ENCODE results near the gene FAM107A. TPM values are rescaled to one million over a fixed set of nuclear protein-coding genes. Genes with fewer than 3 reads are reported as not detected.

FAM107A gene
- total RNA-seq, 3 donors from 2014 or later, result 2.2 to 24.1 (median 23.6) TPM

DNA sequence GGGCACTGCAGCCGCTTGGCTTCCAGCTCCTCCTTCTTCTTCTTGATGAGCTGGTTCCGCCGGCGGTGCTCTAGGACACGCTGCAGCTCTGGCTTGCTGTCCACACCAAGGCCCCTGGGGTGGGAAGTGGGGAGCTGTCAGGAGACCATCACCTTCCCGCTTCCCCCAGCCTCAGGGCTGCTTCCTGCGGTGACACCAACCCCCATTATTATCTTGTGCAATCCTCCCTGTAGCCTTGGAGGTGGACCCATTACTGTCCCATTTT is 10.0 kb downstream of the FAM107A start:
- DNase-seq (no peak), ATAC-seq (no peak)
- no peak for TF ChIP-seq CTCF (IDR thresholded peaks at IDR 0.05)
- Histone ChIP-seq H3K9me3 (no peaks in the 10 kb centered on the region), H3K4me1 (ENCODE audit: low read depth) (no peaks in the 10 kb centered on the region), H3K36me3 (ENCODE audit: low read depth) (no peaks in the 10 kb centered on the region), H3K4me3 (no peak overlapping the region)
- intact Hi-C loops (cut with DNase I, micrococcal nuclease), result loop anchor here in 1 of 2 donors (5.0 kb wide), 1 partner anchor 65 kb away; no protein-coding TSS in a partner anchor

- Histone ChIP-seq H3K9me3 (no peaks in the 10 kb centered on the region), H3K4me3 (no peak overlapping the region), H3K36me3 (ENCODE audit: low read depth) (no peaks in the 10 kb centered on the region), H3K4me1 (ENCODE audit: low read depth) (no peaks in the 10 kb centered on the region)
- TF ChIP-seq CTCF (IDR thresholded peaks at IDR 0.05), result no peak
- ATAC-seq (no peak), DNase-seq (no peak)
- intact Hi-C loops (cut with DNase I, micrococcal nuclease), result loop anchor here in 1 of 2 donors (5.0 kb wide), 1 partner anchor 66 kb away; no protein-coding TSS in a partner anchor
Observed at GRCh38 chr3:58566398-58567250, 10.6 kb downstream of the FAM107A start.

DNA sequence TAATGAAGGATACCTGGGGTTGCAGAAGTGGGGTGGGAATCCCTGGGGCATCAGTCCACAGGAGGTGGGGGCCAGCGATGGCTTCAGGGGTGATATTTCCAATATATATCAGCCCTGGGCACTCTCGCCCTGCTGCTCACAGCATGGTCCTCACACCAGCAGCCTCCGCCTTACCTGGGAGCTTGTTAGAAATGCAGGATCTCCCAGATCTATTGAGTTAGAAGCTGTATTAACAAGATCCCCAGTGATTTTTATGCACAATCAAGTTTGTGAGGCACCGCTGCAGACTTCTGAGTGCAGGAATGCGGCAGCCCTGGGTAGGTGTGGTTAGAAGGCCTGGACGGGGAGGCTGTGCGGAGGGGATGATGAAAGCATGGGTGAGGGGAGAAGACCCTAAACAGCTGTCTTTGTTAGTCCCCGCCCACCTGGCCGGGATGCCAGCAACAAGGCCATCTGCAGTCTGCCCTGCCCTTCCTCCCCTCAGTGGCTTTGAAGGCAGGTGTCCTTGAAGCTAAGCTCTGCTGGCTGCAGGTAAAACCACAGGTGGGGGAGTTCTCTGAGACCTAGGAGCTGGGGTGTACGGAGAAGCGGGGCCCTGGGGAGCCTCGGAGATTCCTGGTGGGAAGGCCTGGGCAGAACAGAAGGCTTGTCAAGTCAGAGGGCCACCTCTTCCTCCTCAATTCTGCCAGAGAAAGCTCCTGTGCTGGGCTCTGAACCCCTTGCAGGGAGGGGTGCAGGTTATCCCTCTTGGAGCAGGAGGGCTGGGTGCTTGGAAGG is 11.4 kb downstream of the FAM107A start:
- Histone ChIP-seq H3K4me3 (no peak overlapping the region), H3K4me1 (ENCODE audit: low read depth) (no peaks in the 10 kb centered on the region), H3K36me3 (ENCODE audit: low read depth) (no peaks in the 10 kb centered on the region), H3K9me3 (no peaks in the 10 kb centered on the region)
- no peak for TF ChIP-seq CTCF (IDR thresholded peaks at IDR 0.05)
- intact Hi-C loops (cut with DNase I, micrococcal nuclease), result loop anchor here in 1 of 2 donors (5.0 kb wide), 1 partner anchor 66 kb away; no protein-coding TSS in a partner anchor
- no peak for DNase-seq
- ATAC-seq, result no peak

- peak; percentile 87 for ATAC-seq
- no peaks in the 10 kb centered on the region for H3K4me1 ChIP-seq (ENCODE audit: low read depth)
- intact Hi-C loops (cut with DNase I, micrococcal nuclease), result loop anchor here in 1 of 2 donors (5.0 kb wide), 1 partner anchor 68 kb away; no protein-coding TSS in a partner anchor
- no peaks in the 10 kb centered on the region for H3K36me3 ChIP-seq (ENCODE audit: low read depth)
- H3K4me3 ChIP-seq, result no peak overlapping the region
- H3K9me3 ChIP-seq, result no peaks in the 10 kb centered on the region
- no peak for TF ChIP-seq CTCF (IDR thresholded peaks at IDR 0.05)
- peak in 1 of 3 donors; percentile 54 for DNase-seq
Observed at GRCh38 chr3:58564456-58565160, 12.6 kb downstream of the FAM107A start.

GRCh38 chr3:58564054-58564453 is 13.1 kb downstream of the FAM107A start:
- Histone ChIP-seq H3K9me3 (no peaks in the 10 kb centered on the region), H3K36me3 (ENCODE audit: low read depth) (no peaks in the 10 kb centered on the region), H3K4me3 (no peak overlapping the region), H3K4me1 (ENCODE audit: low read depth) (no peaks in the 10 kb centered on the region)
- no peak for TF ChIP-seq CTCF (IDR thresholded peaks at IDR 0.05)
- no peak for ATAC-seq
- intact Hi-C loops (cut with DNase I, micrococcal nuclease), result no loop called here
- DNase-seq, result no peak

All from mucosa of descending colon (tissue), 3 donors.